ENCODE measurements around the gene REV1. TPM values are rescaled to one million over a fixed set of nuclear protein-coding genes. Genes with fewer than 3 reads are reported as not detected.

The REV1 gene
- total and polyA plus RNA-seq, 9 donors: 25.1 to 37.0 (median 30.4) TPM

DNA sequence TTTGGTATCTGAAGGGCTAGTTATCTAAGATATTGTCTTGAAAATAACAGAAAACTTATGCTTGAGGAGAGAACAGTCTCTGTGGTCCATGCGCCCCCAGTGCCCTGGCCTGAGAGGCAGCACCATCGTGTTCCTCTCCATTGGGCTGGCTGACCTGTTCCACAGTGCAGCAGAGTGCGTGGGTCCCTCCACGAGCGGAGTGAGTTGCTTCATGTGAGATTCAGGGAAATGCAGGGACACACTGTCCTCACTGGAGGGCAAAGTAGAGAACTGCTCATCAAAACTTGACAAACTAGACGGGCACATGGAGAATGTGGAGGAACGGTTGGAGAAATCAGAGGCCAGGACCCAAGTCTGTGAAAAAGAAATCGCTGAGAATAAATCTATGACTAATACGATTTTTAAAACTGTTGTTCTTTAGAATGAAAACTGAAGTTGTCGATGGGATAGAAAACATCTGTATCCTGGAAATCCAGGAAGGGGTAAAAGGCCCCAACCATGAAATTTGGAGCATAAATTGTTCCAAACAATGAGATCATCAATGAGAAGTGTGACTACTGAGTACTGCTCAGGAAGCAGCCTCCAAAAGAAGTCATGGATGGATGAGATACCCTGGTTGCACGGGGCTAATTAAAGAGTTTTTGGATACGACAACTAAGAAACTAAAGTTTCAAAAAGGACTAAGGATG lies 58.1 kb downstream of the REV1 start:
- Histone ChIP-seq H3K27me3 (ENCODE audit: control insufficient read depth, insufficient read depth, low read length) (no peaks in the 10 kb centered on the region), H3K4me3 (ENCODE audit: low read length) (no peak overlapping the region), H3K27ac (ENCODE audit: low read length) (no peak overlapping the region), H3K4me1 (ENCODE audit: control insufficient read depth, insufficient read depth, low read length) (peaks cover 3% of the 10 kb centered on the region), H3K9me3 (replicated peaks; ENCODE audit: control insufficient read depth, low read depth, low read length) (no peaks in the 10 kb centered on the region), H3K36me3 (ENCODE audit: control insufficient read depth, insufficient read depth, low read length) (peaks cover 15% of the 10 kb centered on the region)
- no peak for DNase-seq
- 89% methylated on average over 9 of the region's 12 CpGs for WGBS (ENCODE audit: insufficient coverage)

DNA sequence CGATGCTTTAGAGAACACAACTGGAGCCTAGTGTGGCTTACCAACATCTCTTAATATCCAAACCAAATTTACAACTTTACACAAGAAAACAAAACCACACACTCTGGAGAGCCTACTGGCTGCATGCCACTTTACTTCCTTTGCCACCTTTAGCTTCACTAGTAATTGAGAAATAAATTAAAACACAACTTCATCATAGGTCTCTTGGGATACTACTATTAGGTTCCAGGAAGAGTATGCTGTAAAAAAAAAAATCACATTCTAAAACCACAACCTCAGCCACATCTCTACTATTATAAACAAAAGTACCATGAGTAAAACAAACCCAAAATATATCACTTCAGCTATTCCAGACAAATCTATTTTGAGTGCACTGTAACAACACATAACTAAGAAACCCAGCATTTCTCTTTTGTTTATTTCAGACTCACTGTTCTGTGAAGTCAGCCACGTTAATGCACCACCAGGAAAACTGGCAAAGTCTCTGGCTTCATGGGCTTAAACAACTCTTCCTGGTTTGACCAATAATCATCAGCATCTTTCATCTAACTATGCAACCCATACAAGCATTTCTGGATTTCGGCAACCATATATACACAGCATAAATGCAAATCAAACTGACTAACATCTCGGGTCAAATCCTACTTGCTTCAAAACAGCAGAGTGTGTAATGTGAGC lies 59.1 kb downstream of the REV1 start:
- DNase-seq: no peak
- H3K27ac ChIP-seq (ENCODE audit: low read length): no peak overlapping the region
- peaks cover 3% of the 10 kb centered on the region for H3K4me1 ChIP-seq (ENCODE audit: control insufficient read depth, insufficient read depth, low read length)
- 33% methylated on average over 1 of the region's 4 CpGs for WGBS (ENCODE audit: insufficient coverage)
- no peaks in the 10 kb centered on the region for H3K9me3 ChIP-seq (replicated peaks; ENCODE audit: control insufficient read depth, low read depth, low read length)
- H3K4me3 ChIP-seq (ENCODE audit: low read length): no peak overlapping the region
- H3K27me3 ChIP-seq (ENCODE audit: control insufficient read depth, insufficient read depth, low read length): no peaks in the 10 kb centered on the region
- H3K36me3 ChIP-seq (ENCODE audit: control insufficient read depth, insufficient read depth, low read length): peaks cover 16% of the 10 kb centered on the region

DNA sequence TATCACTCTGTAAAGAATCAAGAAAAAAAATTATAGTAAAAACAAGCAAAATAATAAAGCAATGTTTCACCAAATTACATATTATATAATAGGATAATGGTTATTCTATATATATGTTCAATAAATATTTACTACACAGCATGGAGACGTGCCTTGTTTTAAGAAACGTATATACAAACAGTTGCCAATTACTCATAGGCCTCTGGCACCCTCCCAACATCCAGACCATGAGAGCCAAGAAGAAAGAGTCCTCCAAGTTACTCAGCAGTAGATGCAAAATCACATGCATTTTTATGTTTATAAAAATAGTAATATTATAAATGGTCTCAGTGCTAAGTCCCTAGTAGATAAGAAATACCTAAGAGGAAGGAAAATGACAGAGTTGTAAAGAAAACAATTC lies 64.8 kb downstream of the REV1 start:
- H3K27ac ChIP-seq (ENCODE audit: low read length): no peak overlapping the region
- WGBS (ENCODE audit: insufficient coverage): no CpG with 5 or more reads among the region's 2 CpGs
- H3K36me3 ChIP-seq (ENCODE audit: control insufficient read depth, insufficient read depth, low read length): peaks cover 34% of the 10 kb centered on the region
- H3K4me3 ChIP-seq (ENCODE audit: low read length): no peak overlapping the region
- H3K9me3 ChIP-seq (replicated peaks; ENCODE audit: control insufficient read depth, low read depth, low read length): no peaks in the 10 kb centered on the region
- peak; percentile 71 for DNase-seq
- peaks cover 2% of the 10 kb centered on the region for H3K4me1 ChIP-seq (ENCODE audit: control insufficient read depth, insufficient read depth, low read length)
- H3K27me3 ChIP-seq (ENCODE audit: control insufficient read depth, insufficient read depth, low read length): no peaks in the 10 kb centered on the region

DNA sequence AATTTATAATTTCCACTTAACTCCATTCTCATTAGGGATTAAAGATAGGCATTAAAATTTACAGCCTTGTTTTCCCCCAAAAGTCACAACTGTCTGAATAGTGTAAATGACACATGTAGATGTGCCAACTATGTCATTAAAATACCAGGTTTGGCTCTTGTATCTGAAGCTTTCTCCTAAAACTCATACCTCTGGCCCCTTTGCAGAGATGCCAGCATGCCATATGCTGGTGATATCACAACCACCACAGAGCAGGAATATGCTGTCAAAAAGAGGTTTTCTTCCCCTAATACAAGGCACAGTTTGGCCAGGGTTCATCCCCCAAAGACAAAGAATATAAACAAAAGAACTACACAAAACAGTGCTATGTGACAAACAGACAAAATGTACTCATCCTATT lies 65.4 kb downstream of the REV1 start:
- H3K27ac ChIP-seq (ENCODE audit: low read length): no peak overlapping the region
- no peak for DNase-seq
- no peaks in the 10 kb centered on the region for H3K27me3 ChIP-seq (ENCODE audit: control insufficient read depth, insufficient read depth, low read length)
- peaks cover 35% of the 10 kb centered on the region for H3K36me3 ChIP-seq (ENCODE audit: control insufficient read depth, insufficient read depth, low read length)
- H3K9me3 ChIP-seq (replicated peaks; ENCODE audit: control insufficient read depth, low read depth, low read length): no peaks in the 10 kb centered on the region
- no peak overlapping the region for H3K4me3 ChIP-seq (ENCODE audit: low read length)
- peaks cover 2% of the 10 kb centered on the region for H3K4me1 ChIP-seq (ENCODE audit: control insufficient read depth, insufficient read depth, low read length)

DNA sequence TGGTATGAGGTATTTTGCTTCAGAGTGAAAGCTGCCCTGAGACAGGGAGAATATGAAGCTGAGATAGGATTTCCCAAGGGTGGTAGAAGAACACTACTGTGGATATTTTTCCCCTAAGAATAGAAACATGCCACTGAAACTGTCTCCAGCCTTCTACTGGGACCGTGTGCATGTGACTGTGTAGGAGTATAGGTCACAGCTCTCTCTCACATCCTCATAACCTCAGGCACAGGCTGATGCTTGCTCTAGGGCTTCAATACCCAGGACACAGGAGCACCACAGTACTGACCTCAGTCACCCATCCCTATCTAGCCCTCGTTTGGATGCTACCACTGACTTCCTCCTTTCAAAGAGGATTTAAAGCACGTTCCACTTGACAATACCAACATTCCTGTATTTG lies 67.2 kb downstream of the REV1 start:
- H3K27ac ChIP-seq (ENCODE audit: low read length): no peak overlapping the region

DNA sequence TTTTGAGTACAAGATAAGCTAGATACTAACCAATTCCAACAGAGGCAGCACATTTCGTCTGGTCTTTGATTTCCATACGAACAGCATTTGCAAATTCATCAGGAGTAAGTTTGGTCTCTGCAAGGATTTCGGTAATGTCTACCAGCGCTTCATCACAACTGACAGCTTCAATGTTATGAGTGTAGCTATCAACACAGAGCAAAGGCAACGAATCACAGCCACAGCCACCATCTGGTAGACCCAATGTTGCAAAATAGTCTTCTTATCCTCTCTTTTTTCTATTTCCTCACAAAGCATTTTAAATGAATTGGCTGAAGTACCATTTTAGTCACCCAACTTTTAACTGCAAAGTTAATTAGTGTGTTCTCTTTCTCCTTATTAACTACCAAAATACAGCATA lies 68.3 kb downstream of the REV1 start:
- Histone ChIP-seq H3K36me3 (ENCODE audit: control insufficient read depth, insufficient read depth, low read length) (peaks cover 33% of the 10 kb centered on the region), H3K27me3 (ENCODE audit: control insufficient read depth, insufficient read depth, low read length) (no peaks in the 10 kb centered on the region), H3K4me3 (ENCODE audit: low read length) (no peak overlapping the region), H3K27ac (ENCODE audit: low read length) (no peak overlapping the region), H3K4me1 (ENCODE audit: control insufficient read depth, insufficient read depth, low read length) (peaks cover 2% of the 10 kb centered on the region), H3K9me3 (replicated peaks; ENCODE audit: control insufficient read depth, low read depth, low read length) (no peaks in the 10 kb centered on the region)
- DNase-seq: no peak
- 92% methylated on average over 5 of the region's 5 CpGs for WGBS (ENCODE audit: insufficient coverage)

More for the DNA sequence above, 67.2 kb downstream of the REV1 start:
- Histone ChIP-seq H3K36me3 (ENCODE audit: control insufficient read depth, insufficient read depth, low read length) (peaks cover 33% of the 10 kb centered on the region), H3K9me3 (replicated peaks; ENCODE audit: control insufficient read depth, low read depth, low read length) (no peaks in the 10 kb centered on the region), H3K4me1 (ENCODE audit: control insufficient read depth, insufficient read depth, low read length) (peaks cover 2% of the 10 kb centered on the region), H3K4me3 (ENCODE audit: low read length) (no peak overlapping the region), H3K27me3 (ENCODE audit: control insufficient read depth, insufficient read depth, low read length) (no peaks in the 10 kb centered on the region)
- WGBS (ENCODE audit: insufficient coverage): no CpG with 5 or more reads among the region's 3 CpGs
- DNase-seq: no peak

DNA sequence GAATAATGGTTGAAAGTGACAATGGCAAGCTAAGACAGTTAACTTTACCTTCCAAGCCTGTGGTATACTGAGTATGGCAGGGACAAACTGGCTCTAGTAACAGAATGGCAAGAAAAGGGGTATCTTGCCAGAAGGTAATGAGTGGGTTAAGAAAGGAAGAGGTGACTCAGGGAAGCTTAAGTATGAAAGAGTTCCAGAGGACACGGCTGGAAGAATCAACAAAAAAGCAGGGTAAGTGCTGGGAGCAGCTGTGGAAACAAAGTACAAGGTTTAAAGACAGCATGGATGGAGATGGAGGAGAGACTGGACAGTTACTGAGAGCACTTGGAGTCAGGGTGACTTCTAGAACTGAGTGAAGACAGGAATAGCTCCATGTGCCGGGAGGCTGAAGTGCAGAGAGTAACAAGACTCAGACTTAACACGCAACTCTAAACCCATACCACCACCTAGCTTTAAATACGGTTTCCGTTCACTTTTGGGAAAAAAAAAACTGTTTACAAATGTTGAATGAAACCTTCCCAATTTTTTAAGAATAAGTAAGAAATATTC lies 69.0 kb downstream of the REV1 start:
- WGBS (ENCODE audit: insufficient coverage): 15% methylated on average over 1 of the region's 5 CpGs
- no peak for DNase-seq
- H3K36me3 ChIP-seq (ENCODE audit: control insufficient read depth, insufficient read depth, low read length): peaks cover 38% of the 10 kb centered on the region
- H3K4me3 ChIP-seq (ENCODE audit: low read length): no peak overlapping the region
- H3K27ac ChIP-seq (ENCODE audit: low read length): no peak overlapping the region
- no peaks in the 10 kb centered on the region for H3K9me3 ChIP-seq (replicated peaks; ENCODE audit: control insufficient read depth, low read depth, low read length)
- peaks cover 2% of the 10 kb centered on the region for H3K4me1 ChIP-seq (ENCODE audit: control insufficient read depth, insufficient read depth, low read length)
- no peaks in the 10 kb centered on the region for H3K27me3 ChIP-seq (ENCODE audit: control insufficient read depth, insufficient read depth, low read length)

DNA sequence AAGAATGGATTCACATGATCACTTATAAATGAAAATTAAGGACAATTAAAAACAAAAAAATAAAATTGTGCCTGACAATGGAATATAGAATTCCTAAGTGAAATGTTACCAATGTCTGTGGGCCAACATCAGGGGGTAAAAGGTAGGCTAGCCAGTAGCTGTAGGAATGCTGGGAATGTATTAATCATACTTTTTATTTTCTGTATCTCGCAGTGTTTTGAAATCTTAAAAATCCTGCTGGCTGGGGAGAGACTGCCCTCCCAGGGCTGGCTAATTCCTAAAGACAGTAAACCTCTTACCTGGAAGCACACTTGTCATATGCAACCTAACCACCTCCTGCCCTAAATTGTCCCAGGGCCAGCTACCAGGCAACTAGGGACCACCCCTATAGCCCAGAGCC lies 69.8 kb downstream of the REV1 start:
- WGBS (ENCODE audit: insufficient coverage): 60% methylated on average over 1 of the region's 1 CpG
- Histone ChIP-seq H3K27ac (ENCODE audit: low read length) (no peak overlapping the region), H3K27me3 (ENCODE audit: control insufficient read depth, insufficient read depth, low read length) (no peaks in the 10 kb centered on the region), H3K4me3 (ENCODE audit: low read length) (no peak overlapping the region), H3K36me3 (ENCODE audit: control insufficient read depth, insufficient read depth, low read length) (peaks cover 40% of the 10 kb centered on the region), H3K4me1 (ENCODE audit: control insufficient read depth, insufficient read depth, low read length) (no peaks in the 10 kb centered on the region), H3K9me3 (replicated peaks; ENCODE audit: control insufficient read depth, low read depth, low read length) (no peaks in the 10 kb centered on the region)
- no peak for DNase-seq

DNA sequence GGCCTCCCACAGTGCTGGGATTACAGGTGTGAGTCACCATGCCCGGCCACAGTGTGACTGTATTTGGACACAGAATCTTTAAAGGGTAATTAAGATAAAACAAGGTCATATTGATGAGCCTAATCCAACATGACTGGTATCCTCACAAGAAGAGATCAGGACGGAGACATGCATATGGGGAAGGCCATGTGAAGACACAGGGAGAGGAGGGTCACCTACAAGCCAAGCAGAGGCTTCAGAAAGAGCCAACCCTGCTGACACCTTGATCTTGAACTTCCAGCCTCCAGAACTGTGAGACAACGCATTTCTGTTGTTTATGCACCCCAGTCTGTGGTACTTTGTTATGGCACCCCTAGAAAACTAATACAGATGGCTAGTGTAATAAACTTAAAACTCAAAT lies 72.4 kb downstream of the REV1 start:
- WGBS (ENCODE audit: insufficient coverage): 88% methylated on average over 1 of the region's 3 CpGs
- H3K27me3 ChIP-seq (ENCODE audit: control insufficient read depth, insufficient read depth, low read length): no peaks in the 10 kb centered on the region
- H3K9me3 ChIP-seq (replicated peaks; ENCODE audit: control insufficient read depth, low read depth, low read length): no peaks in the 10 kb centered on the region
- no peak overlapping the region for H3K27ac ChIP-seq (ENCODE audit: low read length)
- peaks cover 46% of the 10 kb centered on the region for H3K36me3 ChIP-seq (ENCODE audit: control insufficient read depth, insufficient read depth, low read length)
- H3K4me3 ChIP-seq (ENCODE audit: low read length): no peak overlapping the region
- DNase-seq: no peak
- H3K4me1 ChIP-seq (ENCODE audit: control insufficient read depth, insufficient read depth, low read length): no peaks in the 10 kb centered on the region

DNA sequence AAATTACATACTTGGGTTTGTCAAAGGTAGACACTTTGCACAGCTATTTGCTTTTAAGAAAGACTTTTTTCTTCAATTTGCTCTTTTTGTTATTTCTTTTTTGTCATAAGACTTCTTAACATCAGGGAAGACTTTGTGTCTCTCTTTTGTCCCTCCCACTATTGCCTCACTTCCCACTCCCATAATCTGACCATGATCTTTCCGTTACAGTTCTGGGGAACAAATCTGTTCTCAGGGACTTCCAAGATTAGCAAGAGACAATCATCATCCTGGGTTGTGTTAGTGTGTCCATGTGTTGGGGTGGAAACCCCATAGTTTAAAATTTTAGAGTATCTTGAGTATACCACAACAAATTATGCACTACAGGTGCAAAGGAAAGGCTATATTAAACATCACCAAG lies 75.3 kb downstream of the REV1 start:
- DNase-seq: no peak
- WGBS (ENCODE audit: insufficient coverage): no CpG with 5 or more reads among the region's 1 CpG
- peaks cover 46% of the 10 kb centered on the region for H3K36me3 ChIP-seq (ENCODE audit: control insufficient read depth, insufficient read depth, low read length)

More for the DNA sequence above, 75.3 kb downstream of the REV1 start:
- Histone ChIP-seq H3K4me3 (ENCODE audit: low read length) (no peak overlapping the region), H3K27me3 (ENCODE audit: control insufficient read depth, insufficient read depth, low read length) (no peaks in the 10 kb centered on the region), H3K4me1 (ENCODE audit: control insufficient read depth, insufficient read depth, low read length) (no peaks in the 10 kb centered on the region), H3K27ac (ENCODE audit: low read length) (no peak overlapping the region), H3K9me3 (replicated peaks; ENCODE audit: control insufficient read depth, low read depth, low read length) (no peaks in the 10 kb centered on the region)

Measured in muscle of leg (tissue), 11 donors.